IMR-90 (cell line): Measurements from ENCODE around the gene FBXL7. TPM values are rescaled to one million over a fixed set of nuclear protein-coding genes. Genes with fewer than 3 reads are reported as not detected.

Experiments
- ATAC-seq: fragments of 200-7000 bp; cut with Tn5 transposase; 2 replicates; pipeline ENCODE4 v1.9.1; 2020; ENCODE audit warnings: low read depth, mild to moderate bottlenecking, moderate library complexity
- BruUV-seq: library from RNA; stranded (reverse); fragments of 400-500 nt; replicated peaks from 2 replicates; lab custom pipeline; 2021; lab: Mats Ljungman, UMichigan
- CTCF ChIA-PET: fragments of 300-600 bp; formaldehyde crosslinking; extraction: SDS; loops from one replicate; lab custom pipeline; 2021; ENCODE audit warnings: antibody characterized with exemption; lab: Yijun Ruan, JAX
- POLR2A ChIA-PET: fragments of 300-600 bp; sonication (Branson Sonifier 250); formaldehyde crosslinking; loops from one replicate; lab custom pipeline; 2022; ENCODE audit warnings: antibody characterized with exemption; ENCODE audit not compliant: unreplicated experiment; lab: Charles Lee
- DNase-seq: peaks from one replicate; pipeline ENCODE4 v3.0.0; 2013
- H2AFZ ChIP-seq: replicated peaks from 2 replicates; pipeline ENCODE3; 2013; ENCODE audit warnings: low read length, mild to moderate bottlenecking; ENCODE audit not compliant: poor library complexity
- H2AK5ac ChIP-seq: 2 replicates; pipeline ENCODE4 v1.6.1; 2013; ENCODE audit warnings: low read depth, low read length, inconsistent platforms
- H2AK9ac ChIP-seq: replicated peaks from 2 replicates; pipeline ENCODE3; 2013; ENCODE audit warnings: mild to moderate bottlenecking, low read depth, low read length, moderate library complexity; ENCODE audit not compliant: poor library complexity
- H2BK120ac ChIP-seq: 2 replicates; pipeline ENCODE4 v1.6.1; 2013; ENCODE audit warnings: low read depth, low read length, inconsistent platforms
- H2BK15ac ChIP-seq: 3 replicates; pipeline ENCODE4 v1.6.1; 2013; ENCODE audit warnings: low read depth, low read length, inconsistent platforms
- H2BK20ac ChIP-seq: 2 replicates; pipeline ENCODE4 v1.6.1; 2013; ENCODE audit warnings: low read depth, mild to moderate bottlenecking, inconsistent platforms, low read length, moderate library complexity
- H2BK5ac ChIP-seq: 2 replicates; pipeline ENCODE4 v1.6.1; 2013; ENCODE audit warnings: mild to moderate bottlenecking, low read depth, low read length, inconsistent platforms; ENCODE audit not compliant: poor library complexity, severe bottlenecking
- H3K14ac ChIP-seq: replicated peaks from 2 replicates; pipeline ENCODE4 v1.6.1; 2013; ENCODE audit warnings: low read depth, low read length, inconsistent platforms
- H3K18ac ChIP-seq: 2 replicates; pipeline ENCODE4 v1.6.1; 2013; ENCODE audit warnings: low read depth, low read length, control low read depth
- H3K23ac ChIP-seq: 2 replicates; pipeline ENCODE4 v1.6.1; 2013; ENCODE audit warnings: low read depth, low read length, inconsistent platforms
- H3K27ac ChIP-seq: 2 replicates; pipeline ENCODE4 v1.5.1; 2013; ENCODE audit warnings: mild to moderate bottlenecking, control low read depth, low read length; ENCODE audit not compliant: insufficient read depth
- H3K27me3 ChIP-seq: 2 replicates; pipeline ENCODE4 v1.6.1; 2013; ENCODE audit warnings: low read length; ENCODE audit not compliant: control insufficient read depth, insufficient read depth
- H3K36me3 ChIP-seq: 2 replicates; pipeline ENCODE4 v1.6.1; 2013; ENCODE audit warnings: low read length, mixed read lengths; ENCODE audit not compliant: control insufficient read depth, insufficient read depth
- H3K4ac ChIP-seq: 2 replicates; pipeline ENCODE4 v1.6.1; 2013; ENCODE audit warnings: low read depth, low read length, inconsistent platforms
- H3K4me1 ChIP-seq: 2 replicates; pipeline ENCODE4 v1.6.1; 2013; ENCODE audit warnings: low read length, mixed read lengths; ENCODE audit not compliant: control insufficient read depth, insufficient read depth
- H3K4me2 ChIP-seq: 2 replicates; pipeline ENCODE4 v1.6.1; 2013; ENCODE audit warnings: low read depth, mild to moderate bottlenecking, control low read depth, low read length, moderate library complexity
- H3K4me3 ChIP-seq: 2 replicates; pipeline ENCODE4 v1.5.1; 2013; ENCODE audit warnings: low read depth, mild to moderate bottlenecking, control low read depth, low read length, moderate library complexity; ENCODE audit not compliant: insufficient read depth
- H3K56ac ChIP-seq: 2 replicates; pipeline ENCODE4 v1.6.1; 2013; ENCODE audit warnings: low read length, inconsistent platforms; ENCODE audit not compliant: insufficient read depth; ENCODE audit errors: extremely low read depth
- H3K79me1 ChIP-seq, 2 experiments: 2 replicates each; pipeline ENCODE4 v1.6.1; 2013; ENCODE audit warnings: low read length in 2 of 2, inconsistent platforms in 1 of 2, low read depth in 1 of 2
- H3K9ac ChIP-seq: 2 replicates; pipeline ENCODE4 v1.6.1; 2013; ENCODE audit warnings: low read depth, low read length, control low read depth
- H3K9me1 ChIP-seq: 2 replicates; pipeline ENCODE4 v1.6.1; 2013; ENCODE audit warnings: low read length, inconsistent platforms; ENCODE audit not compliant: insufficient read depth
- H3K9me3 ChIP-seq: 2 replicates; pipeline ENCODE4 v1.6.1; 2013; ENCODE audit warnings: low read length; ENCODE audit not compliant: control insufficient read depth, insufficient read depth
- H4K20me1 ChIP-seq: 2 replicates; pipeline ENCODE4 v1.6.1; 2013; ENCODE audit warnings: low read length, inconsistent platforms; ENCODE audit not compliant: insufficient read depth
- H4K5ac ChIP-seq: 2 replicates; pipeline ENCODE4 v1.6.1; 2013; ENCODE audit warnings: mild to moderate bottlenecking, low read depth, low read length, control low read depth
- H4K8ac ChIP-seq, 2 experiments: 2 replicates each; pipeline ENCODE4 v1.6.1; 2013; ENCODE audit warnings: low read depth in 2 of 2, low read length in 2 of 2, control low read depth in 1 of 2, inconsistent platforms in 1 of 2
- H4K91ac ChIP-seq: 2 replicates; pipeline ENCODE4 v1.6.1; 2013; ENCODE audit warnings: low read depth, low read length, inconsistent platforms; ENCODE audit not compliant: insufficient read depth
- CEBPB ChIP-seq: IDR thresholded peaks from 2 replicates; pipeline ENCODE4 v1.6.1; 2012; ENCODE audit warnings: low read depth, low read length, improper control_type of control experiment
- CHD1 ChIP-seq: IDR thresholded peaks from 2 replicates; pipeline ENCODE4 v1.6.1; 2012; ENCODE audit warnings: low read depth, low read length, improper control_type of control experiment
- NFE2L2 ChIP-seq: fragments of 150-350 bp; IDR thresholded peaks from 2 replicates; pipeline ENCODE4 v1.6.1; 2016; ENCODE audit warnings: low read depth, mild to moderate bottlenecking, low read length
- POLR2A ChIP-seq: IDR thresholded peaks from 2 replicates; pipeline ENCODE4 v1.6.1; 2012; ENCODE audit warnings: mild to moderate bottlenecking, low read depth, low read length
- SMC3 ChIP-seq: fragments of 150-350 bp; IDR thresholded peaks from 2 replicates; pipeline ENCODE4 v1.6.1; 2016; ENCODE audit warnings: low read depth, mild to moderate bottlenecking, antibody characterized with exemption, low read length, moderate library complexity
- WGBS, 2 experiments: methylation state at CpG; one replicate each; pipeline versions ENCODE4 v1.1.5 to v1.1.7; 2013; ENCODE audit warnings: missing lambda C conversion rate in 2 of 2; ENCODE audit not compliant: insufficient read length in 1 of 2; ENCODE audit errors: extremely low coverage in 2 of 2; 5-methylcytosine and 5-hydroxymethylcytosine counted together
- dilution Hi-C: fragments of 300-500 bp; cut with HindIII; formaldehyde crosslinking; loops from one replicate; pipeline ENCODE4 v1.14.3; 2018; ENCODE audit warnings: low sequenced_read_pairs; ENCODE audit not compliant: unreplicated experiment
- in situ Hi-C: fragments of 300-500 bp; cut with MboI; formaldehyde crosslinking; loops from 3 replicates; pipeline ENCODE4 v1.14.3; 2019; ENCODE audit warnings: low sequenced_read_pairs, inconsistent platforms, mixed read lengths
- intact Hi-C: fragments of 100-400 bp; cut with micrococcal nuclease; formaldehyde crosslinking; loops from 2 replicates; pipeline ENCODE4 v1.10.0; 2022
- polyA plus RNA-seq, 3 experiments: library from polyadenylated mRNA; depleted of rRNA; stranded (reverse); fragments of >200 nt; gene quantifications; 2 replicates each; pipeline ENCODE4 v1.2.3, GENCODE V29; 2012; ENCODE audit warnings: low replicate concordance in 1 of 3
- total RNA-seq: library from RNA; depleted of rRNA; stranded (reverse); fragments of >200 nt; gene quantifications from 2 replicates; pipeline ENCODE4 v1.2.3, GENCODE V29; 2012

Gene FBXL7
- total and polyA plus RNA-seq, 2 of the 4 experiments (the other 2 are of a cell fraction), result 4.1 to 10.2 TPM

DNA sequence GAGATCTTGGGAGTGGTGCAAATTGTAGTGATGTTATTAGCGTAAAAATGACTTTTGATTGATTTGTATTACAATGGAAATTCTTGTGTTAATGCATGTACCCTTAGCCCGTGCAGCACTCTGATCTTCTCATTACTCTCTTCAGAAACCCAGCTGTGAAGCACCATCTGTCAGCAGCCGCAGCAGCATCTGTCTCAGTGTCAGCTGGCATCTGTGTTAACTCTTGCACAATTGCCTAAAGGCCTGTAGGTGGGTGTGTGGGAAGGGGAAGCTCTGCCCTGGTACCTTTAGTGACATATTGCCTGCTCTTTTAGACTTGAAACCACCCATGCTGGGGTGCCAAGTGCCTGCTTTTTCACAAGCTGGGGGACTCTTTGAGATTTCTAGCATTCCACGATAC is 101.3 kb downstream of the FBXL7 start:
- H2AFZ ChIP-seq, result no peak overlapping the region
- WGBS, 2 experiments, result no CpG with 5 or more reads among the region's 4 CpGs
- no peak overlapping the region for H3K56ac ChIP-seq
- H3K36me3 ChIP-seq, result no peaks in the 10 kb centered on the region; the same call in 1 of the 2 replicates
- DNase-seq, result peak; percentile 13
- H3K4me1 ChIP-seq, result no peaks in the 10 kb centered on the region
- H4K8ac ChIP-seq, result no peak overlapping the region
- peaks cover 20 to 31% of the 10 kb centered on the region in 2 experiments for H3K79me1 ChIP-seq
- H3K27me3 ChIP-seq, result no peaks in the 10 kb centered on the region
- dilution Hi-C loops (no loop called here), intact Hi-C loops (no loop called here), in situ Hi-C loops (no loop called here)
- ATAC-seq, result no peak
- no peak for TF ChIP-seq CHD1
- peak; percentile 51 for TF ChIP-seq CEBPB
- no peak for TF ChIP-seq POLR2A
- no peak for TF ChIP-seq NFE2L2
- no peak for TF ChIP-seq SMC3
- no peak overlapping the region for H3K4me2 ChIP-seq
- ChIA-PET CTCF (no interaction called here), POLR2A (no interaction called here)
- H3K27ac ChIP-seq, result no peak overlapping the region
- no peak overlapping the region for H2BK120ac ChIP-seq
- no peak overlapping the region for H4K91ac ChIP-seq
- peaks cover 6% of the 10 kb centered on the region; the same call in 1 of the 2 replicates for H3K9me1 ChIP-seq
- H3K9ac ChIP-seq, result no peak overlapping the region
- no peak overlapping the region for H3K14ac ChIP-seq
- H4K20me1 ChIP-seq, result no peaks in the 10 kb centered on the region; the same call in 1 of the 2 replicates
- no peak overlapping the region for H2BK5ac ChIP-seq
- BruUV-seq, result no TSS peak
- H2AK5ac ChIP-seq, result no peak overlapping the region
- no peak overlapping the region for H2BK20ac ChIP-seq
- H2AK9ac ChIP-seq, result no peak overlapping the region
- no peak overlapping the region for H3K4me3 ChIP-seq
- no peaks in the 10 kb centered on the region for H3K9me3 ChIP-seq
- no peak overlapping the region for H2BK15ac ChIP-seq
- no peak overlapping the region for H3K18ac ChIP-seq
- no peak overlapping the region for H4K5ac ChIP-seq
- no peak overlapping the region for H3K4ac ChIP-seq
- H3K23ac ChIP-seq, result no peak overlapping the region
